ENCODE data around the gene DDR1.

Gene DDR1

GRCh38 chr6:30932665-30933365 lies 48.5 kb downstream of the DDR1 start:
- DNase-seq (ENCODE audit: low read depth, low spot score): no peak
- TF ChIP-seq POLR2AphosphoS5 (IDR thresholded peaks at IDR 0.05; ENCODE audit: borderline replicate concordance, low read depth, low read length) (no peak), FOXP2 (optimal IDR thresholded peaks at IDR 0.05; ENCODE audit: control extremely low read depth, extremely low read length, insufficient read depth) (no peak), EZH2 (IDR thresholded peaks at IDR 0.05) (no peak)
- peaks cover 2% of the 10 kb centered on the region; the same call in 1 of the 2 replicates for H3K36me3 ChIP-seq (ENCODE audit: insufficient read depth, low read length)
- no peaks in the 10 kb centered on the region for H3K9me3 ChIP-seq (ENCODE audit: low read depth, low read length)
- no peak overlapping the region for H3K27ac ChIP-seq
- H3K4me3 ChIP-seq: no peak overlapping the region
- H3K9ac ChIP-seq (ENCODE audit: insufficient read length): no peak overlapping the region

- no peak overlapping the region for H3K4me3 ChIP-seq
- H3K9ac ChIP-seq (ENCODE audit: insufficient read length): no peak overlapping the region
- H3K27ac ChIP-seq: no peak overlapping the region
- TF ChIP-seq POLR2AphosphoS5 (IDR thresholded peaks at IDR 0.05; ENCODE audit: borderline replicate concordance, low read depth, low read length) (no peak), EZH2 (IDR thresholded peaks at IDR 0.05) (no peak), FOXP2 (optimal IDR thresholded peaks at IDR 0.05; ENCODE audit: control extremely low read depth, extremely low read length, insufficient read depth) (no peak)
- no peaks in the 10 kb centered on the region for H3K9me3 ChIP-seq (ENCODE audit: low read depth, low read length)
- no peak for DNase-seq (ENCODE audit: low read depth, low spot score)
- H3K36me3 ChIP-seq (ENCODE audit: insufficient read depth, low read length): no peaks in the 10 kb centered on the region
Observed at GRCh38 chr6:30935018-30935417, 50.7 kb downstream of the DDR1 start.

DNA sequence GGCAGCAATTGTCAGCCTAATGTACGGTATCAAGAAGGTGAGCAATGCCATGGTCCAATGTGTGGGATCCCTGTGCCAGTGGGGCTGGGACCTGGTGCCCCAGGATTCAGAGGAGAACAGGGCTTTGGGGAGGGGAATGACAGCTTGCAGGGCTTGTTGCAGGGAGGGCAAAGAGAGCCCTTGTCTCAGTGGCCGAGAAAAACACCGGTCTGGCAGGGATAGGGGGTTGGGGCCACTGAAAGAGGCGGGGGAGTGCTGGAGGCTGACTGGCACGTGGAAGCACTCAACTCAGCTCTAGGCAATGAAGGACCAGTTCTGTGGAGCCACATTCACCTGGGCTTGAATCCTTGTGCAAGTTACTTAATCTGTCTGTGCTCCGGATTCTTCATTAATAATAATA lies 52.9 kb downstream of the DDR1 start:
- no peak overlapping the region for H3K4me3 ChIP-seq
- no peak overlapping the region for H3K27ac ChIP-seq
- H3K9me3 ChIP-seq (ENCODE audit: low read depth, low read length): no peaks in the 10 kb centered on the region
- no peak for TF ChIP-seq FOXP2 (optimal IDR thresholded peaks at IDR 0.05; ENCODE audit: control extremely low read depth, extremely low read length, insufficient read depth)
- H3K9ac ChIP-seq (ENCODE audit: insufficient read length): no peak overlapping the region
- no peaks in the 10 kb centered on the region for H3K36me3 ChIP-seq (ENCODE audit: insufficient read depth, low read length)
- DNase-seq (ENCODE audit: low read depth, low spot score): no peak

GRCh38 chr6:30938730-30939129 lies 54.4 kb downstream of the DDR1 start:
- Histone ChIP-seq H3K9ac (ENCODE audit: insufficient read length) (no peak overlapping the region), H3K36me3 (ENCODE audit: insufficient read depth, low read length) (no peaks in the 10 kb centered on the region), H3K9me3 (ENCODE audit: low read depth, low read length) (no peaks in the 10 kb centered on the region), H3K4me3 (no peak overlapping the region), H3K27ac (no peak overlapping the region)
- TF ChIP-seq POLR2AphosphoS5 (IDR thresholded peaks at IDR 0.05; ENCODE audit: borderline replicate concordance, low read depth, low read length): no peak
- TF ChIP-seq EZH2 (IDR thresholded peaks at IDR 0.05): no peak
- no peak for TF ChIP-seq FOXP2 (optimal IDR thresholded peaks at IDR 0.05; ENCODE audit: control extremely low read depth, extremely low read length, insufficient read depth)
- no peak for DNase-seq (ENCODE audit: low read depth, low spot score)

GRCh38 chr6:30939473-30939872 lies 55.2 kb downstream of the DDR1 start:
- TF ChIP-seq FOXP2 (optimal IDR thresholded peaks at IDR 0.05; ENCODE audit: control extremely low read depth, extremely low read length, insufficient read depth): no peak
- no peak for TF ChIP-seq POLR2AphosphoS5 (IDR thresholded peaks at IDR 0.05; ENCODE audit: borderline replicate concordance, low read depth, low read length)
- TF ChIP-seq EZH2 (IDR thresholded peaks at IDR 0.05): no peak
- DNase-seq (ENCODE audit: low read depth, low spot score): no peak
- Histone ChIP-seq H3K4me3 (no peak overlapping the region), H3K9ac (ENCODE audit: insufficient read length) (no peak overlapping the region), H3K36me3 (ENCODE audit: insufficient read depth, low read length) (no peaks in the 10 kb centered on the region), H3K27ac (no peak overlapping the region), H3K9me3 (ENCODE audit: low read depth, low read length) (no peaks in the 10 kb centered on the region)

- no peak for DNase-seq (ENCODE audit: low read depth, low spot score)
- no peak for TF ChIP-seq EZH2 (IDR thresholded peaks at IDR 0.05)
- TF ChIP-seq FOXP2 (optimal IDR thresholded peaks at IDR 0.05; ENCODE audit: control extremely low read depth, extremely low read length, insufficient read depth): no peak
- no peak for TF ChIP-seq POLR2AphosphoS5 (IDR thresholded peaks at IDR 0.05; ENCODE audit: borderline replicate concordance, low read depth, low read length)
- H3K9ac ChIP-seq (ENCODE audit: insufficient read length): no peak within 1 kb of the TSS
- no peaks in the 10 kb centered on the region for H3K36me3 ChIP-seq (ENCODE audit: insufficient read depth, low read length)
- no peak within 1 kb of the TSS for H3K27ac ChIP-seq
- H3K9me3 ChIP-seq (ENCODE audit: low read depth, low read length): no peaks in the 10 kb centered on the region
- no peak within 1 kb of the TSS for H3K4me3 ChIP-seq
Observed at GRCh38 chr6:30940361-30940986, 56.2 kb downstream of the DDR1 start, which contains the start of gene MUCL3. Gene MUCL3 (plus strand): TSS chr6:30940973. CDS start chr6:30941000, 27 bp downstream.

- no peak overlapping the region for H3K9ac ChIP-seq (ENCODE audit: insufficient read length)
- peak overlapping the region; percentile 57 for H3K4me3 ChIP-seq
- no peaks in the 10 kb centered on the region for H3K9me3 ChIP-seq (ENCODE audit: low read depth, low read length)
- H3K36me3 ChIP-seq (ENCODE audit: insufficient read depth, low read length): no peaks in the 10 kb centered on the region
- no peak overlapping the region for H3K27ac ChIP-seq
- DNase-seq (ENCODE audit: low read depth, low spot score): peak; percentile 88
- no peak for TF ChIP-seq FOXP2 (optimal IDR thresholded peaks at IDR 0.05; ENCODE audit: control extremely low read depth, extremely low read length, insufficient read depth)
- TF ChIP-seq POLR2AphosphoS5 (IDR thresholded peaks at IDR 0.05; ENCODE audit: borderline replicate concordance, low read depth, low read length): no peak
- TF ChIP-seq EZH2 (IDR thresholded peaks at IDR 0.05): no peak
Observed at GRCh38 chr6:30942338-30943060, 58.2 kb downstream of the DDR1 start.

- Histone ChIP-seq H3K36me3 (ENCODE audit: insufficient read depth, low read length) (no peaks in the 10 kb centered on the region), H3K27ac (no peak overlapping the region), H3K4me3 (no peak overlapping the region), H3K9me3 (ENCODE audit: low read depth, low read length) (no peaks in the 10 kb centered on the region), H3K9ac (ENCODE audit: insufficient read length) (no peak overlapping the region)
- no peak for DNase-seq (ENCODE audit: low read depth, low spot score)
- no peak for TF ChIP-seq EZH2 (IDR thresholded peaks at IDR 0.05)
- no peak for TF ChIP-seq POLR2AphosphoS5 (IDR thresholded peaks at IDR 0.05; ENCODE audit: borderline replicate concordance, low read depth, low read length)
- no peak for TF ChIP-seq FOXP2 (optimal IDR thresholded peaks at IDR 0.05; ENCODE audit: control extremely low read depth, extremely low read length, insufficient read depth)
Observed at GRCh38 chr6:30944051-30944450, 59.7 kb downstream of the DDR1 start.
